Esophagus muscularis mucosa (tissue), 4 donors: ENCODE data around the gene ANKRD6. TPM values are rescaled to one million over a fixed set of nuclear protein-coding genes. Genes with fewer than 3 reads are reported as not detected.

Experiments
- DNase-seq: peaks from one replicate; pipeline ENCODE4 v3.0.0-alpha.2; 2017; ENCODE audit errors: extremely low spot score
- H3K27ac ChIP-seq, 4 donors: fragments of 200-600 bp; sonication (generic); replicated peaks in 1 of 4; 1 replicate in 3 of 4; 2 replicates in 1 of 4; pipeline ENCODE4 v1.5.1; 2016 to 2019; ENCODE audit warnings: mild to moderate bottlenecking in 1 of 4
- H3K27me3 ChIP-seq, 4 donors: fragments of 200-600 bp; sonication (generic); one replicate each; pipeline versions ENCODE4 v1.5.1 to v1.6.0; 2016 to 2019
- H3K36me3 ChIP-seq, 4 donors: fragments of 200-600 bp; sonication (generic); one replicate each; pipeline ENCODE4 v1.5.1; 2016 to 2019
- H3K4me1 ChIP-seq, 4 donors: fragments of 200-600 bp; sonication (generic); one replicate each; pipeline ENCODE4 v1.5.1; 2016 to 2019
- H3K4me3 ChIP-seq, 4 donors: fragments of 200-600 bp; sonication (generic); 1 replicate in 2 of 4; 2 replicates in 2 of 4; pipeline ENCODE4 v1.5.1; 2016 to 2019; ENCODE audit warnings: mild to moderate bottlenecking in 4 of 4, moderate library complexity in 1 of 4
- H3K9me3 ChIP-seq, 4 donors: fragments of 200-600 bp; sonication (generic); 1 replicate in 3 of 4; 2 replicates in 1 of 4; pipeline ENCODE4 v1.5.1; 2016 to 2019
- CTCF ChIP-seq, 3 experiments: fragments of 200-600 bp in 2 of 3; fragments of 450-650 bp in 1 of 3; sonication (generic) in 2 of 3; IDR thresholded peaks; one replicate each; pipeline ENCODE4 v1.5.1; 2017 to 2019; ENCODE audit warnings: antibody characterized with exemption in 3 of 3, mild to moderate bottlenecking in 2 of 3, moderate library complexity in 1 of 3
- EP300 ChIP-seq: sonication (generic); formaldehyde crosslinking; IDR thresholded peaks from one replicate; pipeline ENCODE4 v1.6.1; 2017; ENCODE audit warnings: antibody characterized with exemption
- POLR2A ChIP-seq: fragments of 450-650 bp; IDR thresholded peaks from one replicate; pipeline ENCODE4 v1.6.1; 2017; ENCODE audit warnings: antibody characterized with exemption, moderate library complexity, mild to moderate bottlenecking, low read depth
- POLR2AphosphoS5 ChIP-seq, 2 donors: sonication (generic); formaldehyde crosslinking; IDR thresholded peaks; one replicate each; pipeline ENCODE4 v1.6.1; 2017; ENCODE audit warnings: antibody characterized with exemption in 2 of 2
- WGBS: methylation state at CpG from one replicate; pipeline ENCODE4 v1.1.5; 2018; 5-methylcytosine and 5-hydroxymethylcytosine counted together
- intact Hi-C: fragments of 100-400 bp; cut with DNase I; formaldehyde crosslinking; loops from one replicate; pipeline ENCODE4 v1.15.1; 2023
- total RNA-seq, 4 donors: library from RNA; depleted of rRNA; stranded (reverse); fragments of >200 nt; gene quantifications; one replicate each; pipeline versions ENCODE4 v1.1.0 to v1.2.1, GENCODE V29; 2016

ANKRD6 gene
- total RNA-seq, 4 donors from 2014 or later, result 9.1 to 18.9 (median 10.7) TPM

GRCh38 chr6:89485320-89485719 lies 52.4 kb downstream of the ANKRD6 start:
- Histone ChIP-seq H3K27me3 (no peaks in the 10 kb centered on the region), H3K4me3 (no peak overlapping the region), H3K9me3 (no peaks in the 10 kb centered on the region), H3K4me1 (peaks cover 16 to 24% (median 22%) of the 10 kb centered on the region in 4 donors), H3K36me3 (no peaks in the 10 kb centered on the region), H3K27ac (no peak overlapping the region)
- DNase-seq, result no peak
- intact Hi-C loops, result no loop called here
- 95% methylated on average over 3 of the region's 3 CpGs for WGBS
- no peak for TF ChIP-seq POLR2AphosphoS5 (IDR thresholded peaks at IDR 0.05)
- TF ChIP-seq POLR2A, result no peak
- no peak for TF ChIP-seq CTCF (IDR thresholded peaks at IDR 0.05)
- no peak for TF ChIP-seq EP300

DNA sequence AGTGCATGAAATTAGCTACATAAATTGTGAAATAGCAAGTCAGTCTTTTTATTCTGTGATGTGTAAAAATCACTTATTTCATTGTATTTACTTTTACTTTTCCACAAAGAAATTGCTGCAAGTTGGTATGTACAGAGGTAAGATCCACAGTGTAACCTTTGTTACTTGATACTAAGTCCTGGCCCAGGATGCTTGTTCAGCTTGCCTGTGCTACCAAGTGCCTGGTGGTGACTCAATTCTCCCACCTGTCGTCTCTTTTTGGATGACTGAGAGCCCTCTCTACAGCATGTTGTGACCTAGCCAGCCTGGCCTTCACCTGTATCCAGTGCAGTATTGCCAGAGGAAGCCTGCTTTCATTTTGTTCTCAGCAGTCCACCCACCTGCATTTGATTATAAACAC lies 54.9 kb downstream of the ANKRD6 start:
- Histone ChIP-seq H3K27ac (no peak overlapping the region), H3K4me3 (no peak overlapping the region), H3K4me1 (peaks cover 8 to 13% (median 11%) of the 10 kb centered on the region in 4 donors), H3K27me3 (no peaks in the 10 kb centered on the region), H3K36me3 (no peaks in the 10 kb centered on the region), H3K9me3 (no peaks in the 10 kb centered on the region)
- WGBS, result 67% methylated on average over 1 of the region's 1 CpG
- TF ChIP-seq POLR2AphosphoS5 (IDR thresholded peaks at IDR 0.05) (no peak), POLR2A (no peak), EP300 (no peak), CTCF (IDR thresholded peaks at IDR 0.05) (no peak)
- intact Hi-C loops, result no loop called here
- no peak for DNase-seq

DNA sequence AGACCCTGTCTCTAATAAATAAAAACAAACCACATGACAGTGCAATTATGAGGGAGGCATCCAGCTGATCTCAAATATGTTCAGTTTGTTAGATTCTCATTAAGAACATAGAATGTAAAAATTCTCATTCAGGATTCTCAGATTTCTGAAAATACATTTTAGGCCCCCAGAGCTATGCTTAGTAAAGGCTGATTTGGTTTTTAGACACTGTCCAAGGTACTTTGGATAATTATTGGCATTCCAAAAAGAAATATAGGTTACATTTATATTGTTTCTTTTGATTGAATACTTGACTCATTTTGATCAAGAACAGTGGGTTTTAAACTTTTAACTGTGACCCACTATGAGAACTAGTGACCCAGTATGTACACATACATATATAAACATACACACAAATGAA lies 55.5 kb downstream of the ANKRD6 start:
- DNase-seq, result no peak
- Histone ChIP-seq H3K27ac (no peak overlapping the region), H3K9me3 (no peaks in the 10 kb centered on the region), H3K27me3 (no peaks in the 10 kb centered on the region), H3K4me3 (no peak overlapping the region), H3K36me3 (no peaks in the 10 kb centered on the region), H3K4me1 (peaks cover 3 to 7% (median 5%) of the 10 kb centered on the region in 4 donors)
- intact Hi-C loops, result no loop called here
- TF ChIP-seq CTCF (IDR thresholded peaks at IDR 0.05), result no peak
- no peak for TF ChIP-seq POLR2A
- TF ChIP-seq POLR2AphosphoS5 (IDR thresholded peaks at IDR 0.05), result no peak
- no peak for TF ChIP-seq EP300

GRCh38 chr6:89489078-89489477 lies 56.1 kb downstream of the ANKRD6 start:
- no peaks in the 10 kb centered on the region for H3K36me3 ChIP-seq
- H3K4me3 ChIP-seq, result no peak overlapping the region
- WGBS, result 62% methylated on average over 3 of the region's 3 CpGs
- H3K4me1 ChIP-seq, result peaks cover 0 to under 1% (median under 1%) of the 10 kb centered on the region in 4 donors
- no peaks in the 10 kb centered on the region for H3K27me3 ChIP-seq
- H3K9me3 ChIP-seq, result no peaks in the 10 kb centered on the region
- no peak for TF ChIP-seq POLR2AphosphoS5 (IDR thresholded peaks at IDR 0.05)
- TF ChIP-seq EP300, result no peak
- TF ChIP-seq CTCF (IDR thresholded peaks at IDR 0.05), result no peak
- no peak for TF ChIP-seq POLR2A
- intact Hi-C loops, result no loop called here
- DNase-seq, result no peak
- no peak overlapping the region for H3K27ac ChIP-seq

DNA sequence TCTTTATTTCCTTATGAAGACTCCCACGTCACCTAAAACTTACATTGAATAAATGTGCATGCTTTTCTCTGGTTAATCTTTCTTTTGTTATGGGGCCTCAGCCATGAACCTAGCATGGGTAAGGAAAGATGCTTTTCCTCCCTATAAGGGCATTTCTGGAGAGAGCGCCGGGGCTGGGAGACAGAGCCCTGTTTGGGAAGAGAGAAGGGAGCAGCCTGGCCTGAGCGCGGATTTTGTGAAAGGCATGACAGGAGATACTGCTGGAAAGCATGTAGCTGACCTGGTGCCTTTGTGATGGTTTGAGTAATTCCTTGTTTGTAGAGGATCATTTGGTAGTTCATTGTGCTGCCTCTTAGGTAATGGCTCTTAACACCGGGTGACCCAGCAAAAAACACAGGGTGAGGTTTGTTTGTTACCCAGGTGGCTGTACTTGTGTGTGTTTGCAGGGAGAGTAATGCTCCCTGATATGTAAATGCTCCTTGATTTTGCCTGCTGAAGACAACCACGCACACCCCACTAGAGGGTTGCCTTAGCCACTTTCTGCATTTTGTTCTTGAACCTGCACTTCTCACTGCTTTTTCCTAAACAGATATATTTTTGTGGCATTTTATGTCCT lies 59.2 kb downstream of the ANKRD6 start:
- no peak for DNase-seq
- Histone ChIP-seq H3K4me1 (no peaks in the 10 kb centered on the region), H3K27ac (no peak overlapping the region), H3K4me3 (no peak overlapping the region), H3K9me3 (no peaks in the 10 kb centered on the region), H3K27me3 (no peaks in the 10 kb centered on the region), H3K36me3 (no peaks in the 10 kb centered on the region)
- TF ChIP-seq EP300, result no peak
- no peak for TF ChIP-seq POLR2AphosphoS5 (IDR thresholded peaks at IDR 0.05)
- no peak for TF ChIP-seq POLR2A
- no peak for TF ChIP-seq CTCF (IDR thresholded peaks at IDR 0.05)
- intact Hi-C loops, result no loop called here
- WGBS, result 80% methylated on average over 7 of the region's 7 CpGs
